Measurements from ENCODE around the gene CNKSR2.

DNA sequence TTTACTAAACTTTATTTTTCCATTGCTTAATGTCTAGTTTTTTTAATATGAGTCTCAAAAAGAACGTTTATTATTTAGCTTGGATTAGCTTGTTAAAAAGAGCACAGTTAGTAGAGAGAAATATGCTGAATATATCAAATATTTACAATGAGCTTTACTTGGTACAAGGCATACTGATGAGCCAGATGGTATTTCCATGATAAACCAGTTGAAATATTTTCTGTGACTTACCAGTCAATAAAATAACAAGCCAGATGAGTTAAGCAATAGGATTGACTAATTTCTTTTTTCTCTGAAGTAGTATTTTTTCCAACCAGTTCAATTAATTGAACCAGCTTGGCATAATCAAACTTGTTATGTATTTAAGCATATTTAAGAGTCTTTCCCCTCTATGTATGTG, 149.8 kb downstream of the CNKSR2 start:
- TF ChIP-seq, protein P1, sequence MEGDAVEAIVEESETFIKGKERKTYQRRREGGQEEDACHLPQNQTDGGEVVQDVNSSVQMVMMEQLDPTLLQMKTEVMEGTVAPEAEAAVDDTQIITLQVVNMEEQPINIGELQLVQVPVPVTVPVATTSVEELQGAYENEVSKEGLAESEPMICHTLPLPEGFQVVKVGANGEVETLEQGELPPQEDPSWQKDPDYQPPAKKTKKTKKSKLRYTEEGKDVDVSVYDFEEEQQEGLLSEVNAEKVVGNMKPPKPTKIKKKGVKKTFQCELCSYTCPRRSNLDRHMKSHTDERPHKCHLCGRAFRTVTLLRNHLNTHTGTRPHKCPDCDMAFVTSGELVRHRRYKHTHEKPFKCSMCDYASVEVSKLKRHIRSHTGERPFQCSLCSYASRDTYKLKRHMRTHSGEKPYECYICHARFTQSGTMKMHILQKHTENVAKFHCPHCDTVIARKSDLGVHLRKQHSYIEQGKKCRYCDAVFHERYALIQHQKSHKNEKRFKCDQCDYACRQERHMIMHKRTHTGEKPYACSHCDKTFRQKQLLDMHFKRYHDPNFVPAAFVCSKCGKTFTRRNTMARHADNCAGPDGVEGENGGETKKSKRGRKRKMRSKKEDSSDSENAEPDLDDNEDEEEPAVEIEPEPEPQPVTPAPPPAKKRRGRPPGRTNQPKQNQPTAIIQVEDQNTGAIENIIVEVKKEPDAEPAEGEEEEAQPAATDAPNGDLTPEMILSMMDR (IDR thresholded peaks at IDR 0.05; ENCODE audit: low read length) = no peak
- TF ChIP-seq EZH2 (IDR thresholded peaks at IDR 0.05; ENCODE audit: borderline replicate concordance, low read length) = no peak
